GM23338 (cell line): ENCODE results near the gene THSD4. TPM values are rescaled to one million over a fixed set of nuclear protein-coding genes. Genes with fewer than 3 reads are reported as not detected.

Source experiments
- ATAC-seq: fragments of 200-7000 bp; cut with Tn5 transposase; 3 replicates; pipeline ENCODE4 v1.9.1; 2020
- DNase-seq: peaks from one replicate; pipeline ENCODE4 v3.0.0-alpha.2; 2015; ENCODE audit warnings: low spot score
- H2AFZ ChIP-seq: fragments of 200-600 bp; sonication (generic); 2 replicates; pipeline ENCODE4 v1.8.0; 2016; ENCODE audit warnings: antibody characterized with exemption, mild to moderate bottlenecking, moderate library complexity
- H3F3A ChIP-seq: fragments of 200-600 bp; sonication (generic); replicated peaks from 2 replicates; pipeline ENCODE4 v1.8.0; 2017; ENCODE audit warnings: antibody characterized with exemption, mixed run types, low read depth
- H3K27ac ChIP-seq: fragments of 200-600 bp; sonication (generic); 2 replicates; pipeline ENCODE4 v1.6.1; 2016; ENCODE audit warnings: low read depth
- H3K27me3 ChIP-seq: fragments of 200-600 bp; sonication (generic); 2 replicates; pipeline ENCODE4 v1.8.0; 2016; ENCODE audit warnings: mild to moderate bottlenecking, mixed run types, moderate library complexity; ENCODE audit not compliant: insufficient read depth
- H3K36me3 ChIP-seq: fragments of 200-600 bp; sonication (generic); 2 replicates; pipeline ENCODE4 v1.8.0; 2016; ENCODE audit warnings: mild to moderate bottlenecking; ENCODE audit not compliant: insufficient read depth
- H3K4me1 ChIP-seq: fragments of 200-600 bp; sonication (generic); 2 replicates; pipeline ENCODE4 v1.8.0; 2016; ENCODE audit warnings: mild to moderate bottlenecking, moderate library complexity; ENCODE audit not compliant: insufficient read depth
- H3K4me2 ChIP-seq: fragments of 200-600 bp; sonication (generic); 2 replicates; pipeline ENCODE4 v1.7.1; 2017; ENCODE audit warnings: mixed run types
- H3K4me3 ChIP-seq: fragments of 200-600 bp; sonication (generic); 2 replicates; pipeline ENCODE4 v1.6.1; 2016; ENCODE audit warnings: mixed run types
- H3K79me2 ChIP-seq: fragments of 200-600 bp; sonication (generic); replicated peaks from 2 replicates; pipeline ENCODE4 v1.8.0; 2017; ENCODE audit warnings: mild to moderate bottlenecking; ENCODE audit not compliant: insufficient read depth
- H3K9me2 ChIP-seq: fragments of 200-600 bp; sonication (generic); 2 replicates; pipeline ENCODE4 v1.8.0; 2017; ENCODE audit not compliant: insufficient read depth
- H4K20me1 ChIP-seq: fragments of 200-600 bp; sonication (generic); replicated peaks from 2 replicates; pipeline ENCODE4 v1.8.0; 2017; ENCODE audit warnings: mild to moderate bottlenecking; ENCODE audit not compliant: insufficient read depth
- H3K27ac Mint-ChIP-seq: 2 replicates; pipeline ENCODE4 v1.8.0; 2020; ENCODE audit warnings: inconsistent platforms, mild to moderate bottlenecking, moderate library complexity, mixed read lengths
- H3K27me3 Mint-ChIP-seq: 3 replicates; pipeline ENCODE4 v1.8.0; 2022; ENCODE audit warnings: low read depth, mild to moderate bottlenecking, moderate library complexity, mixed read lengths, inconsistent platforms; ENCODE audit not compliant: insufficient read depth, poor library complexity
- H3K36me3 Mint-ChIP-seq: 3 replicates; pipeline ENCODE4 v1.8.0; 2021; ENCODE audit warnings: low read depth, mild to moderate bottlenecking, inconsistent platforms, moderate library complexity, mixed read lengths
- H3K4me1 Mint-ChIP-seq: 3 replicates; pipeline ENCODE4 v1.8.0; 2020; ENCODE audit warnings: mild to moderate bottlenecking, inconsistent platforms, mixed read lengths
- H3K4me3 Mint-ChIP-seq: 3 replicates; pipeline ENCODE4 v1.8.0; 2021; ENCODE audit warnings: moderate library complexity, mild to moderate bottlenecking, inconsistent platforms, mixed read lengths
- H3K9me3 Mint-ChIP-seq: 3 replicates; pipeline ENCODE4 v1.8.0; 2020; ENCODE audit warnings: moderate library complexity, mild to moderate bottlenecking, inconsistent platforms, mixed read lengths
- CREB1 ChIP-seq: fragments of 250-450 bp; sonication (Bioruptor Pico); IDR thresholded peaks from 2 replicates; pipeline ENCODE4 v1.5.0; 2020; ENCODE audit warnings: low read depth, mild to moderate bottlenecking, moderate library complexity
- EZH2 ChIP-seq: fragments of 200-600 bp; sonication (generic); IDR thresholded peaks from one replicate; pipeline ENCODE4 v1.8.0; 2017; ENCODE audit warnings: antibody characterized with exemption, mild to moderate bottlenecking, low read depth; ENCODE audit not compliant: unreplicated experiment
- EZH2phosphoT487 ChIP-seq: fragments of 200-600 bp; sonication (generic); IDR thresholded peaks from one replicate; pipeline ENCODE4 v1.8.1; 2018; ENCODE audit warnings: antibody characterized with exemption; ENCODE audit not compliant: unreplicated experiment
- JUNB ChIP-seq: IDR thresholded peaks from one replicate; pipeline ENCODE4 v1.6.1; 2016; ENCODE audit warnings: antibody characterized with exemption; ENCODE audit not compliant: unreplicated experiment
- NANOG ChIP-seq: IDR thresholded peaks from 2 replicates; pipeline ENCODE4 v1.6.1; 2016; ENCODE audit warnings: antibody characterized with exemption, borderline replicate concordance
- POLR2AphosphoS5 ChIP-seq: IDR thresholded peaks from 2 replicates; pipeline ENCODE4 v1.6.1; 2016; ENCODE audit warnings: antibody characterized with exemption, low read depth
- STAT1 ChIP-seq: IDR thresholded peaks from one replicate; pipeline ENCODE4 v1.6.1; 2016; ENCODE audit warnings: antibody characterized with exemption; ENCODE audit not compliant: unreplicated experiment
- ZNF114 ChIP-seq: fragments of 250-450 bp; sonication (Bioruptor Pico); IDR thresholded peaks from 2 replicates; pipeline ENCODE4 v1.5.0; 2020; ENCODE audit warnings: mild to moderate bottlenecking, moderate library complexity
- ZNF331 ChIP-seq: fragments of 250-450 bp; sonication (Bioruptor Pico); IDR thresholded peaks from 2 replicates; pipeline ENCODE4 v1.5.0; 2020; ENCODE audit warnings: low read depth, mild to moderate bottlenecking, moderate library complexity
- polyA plus RNA-seq: library from polyadenylated mRNA; unstranded; fragments of >200 nt; fragmentation: Nextera tagmentation; extraction: Ambion mirVana; gene quantifications from 2 replicates; pipeline ENCODE4 v1.2.1, GENCODE V29; 2016
- total RNA-seq: library from RNA; depleted of rRNA; stranded (reverse); fragments of >200 nt; shearing (Covaris generic); gene quantifications from 2 replicates; pipeline ENCODE4 v1.2.3, GENCODE V29; 2014
- TF ChIP-seq, protein P1 (sequence below): fragments of 250-450 bp; sonication (Bioruptor Pico); IDR thresholded peaks from 2 replicates; pipeline ENCODE4 v1.5.0; 2020; ENCODE audit warnings: mild to moderate bottlenecking, moderate library complexity
- TF ChIP-seq, protein P2 (sequence below): IDR thresholded peaks from one replicate; pipeline ENCODE4 v1.6.1; 2018; ENCODE audit warnings: antibody characterized with exemption; ENCODE audit not compliant: unreplicated experiment
- TF ChIP-seq, protein P3 (sequence below), 2 experiments: fragments of 200-600 bp in 1 of 2; sonication (generic) in 1 of 2; conservative IDR thresholded peaks; 2 replicates each; pipeline versions ENCODE4 v1.5.1 to v1.6.1; 2016 to 2017; ENCODE audit warnings: antibody characterized with exemption in 2 of 2, low read depth in 2 of 2, mild to moderate bottlenecking in 2 of 2, moderate library complexity in 1 of 2

THSD4 gene
- total and polyA plus RNA-seq, 2 experiments from 2014 or later, result 2.0 to 7.4 TPM

DNA sequence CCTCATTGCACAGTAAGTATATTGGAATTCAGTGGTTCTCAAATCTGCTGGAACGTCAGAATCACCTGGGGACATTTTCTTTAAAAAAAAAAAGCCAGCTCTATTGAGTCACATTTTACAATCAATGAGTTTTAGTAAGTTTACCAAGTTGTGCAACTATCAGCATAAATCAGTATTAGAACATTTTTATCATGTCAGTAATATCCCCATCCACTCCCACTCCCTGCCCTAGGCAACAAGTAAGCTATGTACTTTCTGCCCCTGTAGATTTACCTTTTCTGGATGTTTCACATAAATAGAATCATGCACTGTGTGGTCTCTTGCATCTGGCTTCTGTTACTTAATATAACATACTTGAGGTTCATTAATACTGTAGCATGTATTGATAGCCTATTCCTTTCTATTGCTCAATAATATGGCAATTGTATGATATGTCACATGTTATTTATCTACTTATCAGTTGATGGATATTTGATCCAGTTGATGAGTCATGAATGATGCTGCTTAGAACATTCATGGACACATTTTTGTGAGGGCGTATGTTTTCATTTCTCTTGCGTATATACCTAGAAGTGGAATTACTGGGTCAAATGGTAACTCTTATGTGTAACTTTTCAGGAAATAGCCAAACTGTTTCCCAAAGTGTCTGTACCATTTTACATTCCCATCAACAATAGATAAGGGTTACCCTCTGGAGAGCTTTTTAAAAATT is 180.5 kb downstream of the THSD4 start:
- TF ChIP-seq EZH2 (no peak), JUNB (no peak), POLR2AphosphoS5 (no peak), ZNF331 (CRISPR knock-in tag) (no peak), NANOG (no peak), ZNF114 (CRISPR knock-in tag) (no peak), EZH2phosphoT487 (no peak), STAT1 (no peak), CREB1 (CRISPR knock-in tag) (no peak)
- TF ChIP-seq, protein P1, sequence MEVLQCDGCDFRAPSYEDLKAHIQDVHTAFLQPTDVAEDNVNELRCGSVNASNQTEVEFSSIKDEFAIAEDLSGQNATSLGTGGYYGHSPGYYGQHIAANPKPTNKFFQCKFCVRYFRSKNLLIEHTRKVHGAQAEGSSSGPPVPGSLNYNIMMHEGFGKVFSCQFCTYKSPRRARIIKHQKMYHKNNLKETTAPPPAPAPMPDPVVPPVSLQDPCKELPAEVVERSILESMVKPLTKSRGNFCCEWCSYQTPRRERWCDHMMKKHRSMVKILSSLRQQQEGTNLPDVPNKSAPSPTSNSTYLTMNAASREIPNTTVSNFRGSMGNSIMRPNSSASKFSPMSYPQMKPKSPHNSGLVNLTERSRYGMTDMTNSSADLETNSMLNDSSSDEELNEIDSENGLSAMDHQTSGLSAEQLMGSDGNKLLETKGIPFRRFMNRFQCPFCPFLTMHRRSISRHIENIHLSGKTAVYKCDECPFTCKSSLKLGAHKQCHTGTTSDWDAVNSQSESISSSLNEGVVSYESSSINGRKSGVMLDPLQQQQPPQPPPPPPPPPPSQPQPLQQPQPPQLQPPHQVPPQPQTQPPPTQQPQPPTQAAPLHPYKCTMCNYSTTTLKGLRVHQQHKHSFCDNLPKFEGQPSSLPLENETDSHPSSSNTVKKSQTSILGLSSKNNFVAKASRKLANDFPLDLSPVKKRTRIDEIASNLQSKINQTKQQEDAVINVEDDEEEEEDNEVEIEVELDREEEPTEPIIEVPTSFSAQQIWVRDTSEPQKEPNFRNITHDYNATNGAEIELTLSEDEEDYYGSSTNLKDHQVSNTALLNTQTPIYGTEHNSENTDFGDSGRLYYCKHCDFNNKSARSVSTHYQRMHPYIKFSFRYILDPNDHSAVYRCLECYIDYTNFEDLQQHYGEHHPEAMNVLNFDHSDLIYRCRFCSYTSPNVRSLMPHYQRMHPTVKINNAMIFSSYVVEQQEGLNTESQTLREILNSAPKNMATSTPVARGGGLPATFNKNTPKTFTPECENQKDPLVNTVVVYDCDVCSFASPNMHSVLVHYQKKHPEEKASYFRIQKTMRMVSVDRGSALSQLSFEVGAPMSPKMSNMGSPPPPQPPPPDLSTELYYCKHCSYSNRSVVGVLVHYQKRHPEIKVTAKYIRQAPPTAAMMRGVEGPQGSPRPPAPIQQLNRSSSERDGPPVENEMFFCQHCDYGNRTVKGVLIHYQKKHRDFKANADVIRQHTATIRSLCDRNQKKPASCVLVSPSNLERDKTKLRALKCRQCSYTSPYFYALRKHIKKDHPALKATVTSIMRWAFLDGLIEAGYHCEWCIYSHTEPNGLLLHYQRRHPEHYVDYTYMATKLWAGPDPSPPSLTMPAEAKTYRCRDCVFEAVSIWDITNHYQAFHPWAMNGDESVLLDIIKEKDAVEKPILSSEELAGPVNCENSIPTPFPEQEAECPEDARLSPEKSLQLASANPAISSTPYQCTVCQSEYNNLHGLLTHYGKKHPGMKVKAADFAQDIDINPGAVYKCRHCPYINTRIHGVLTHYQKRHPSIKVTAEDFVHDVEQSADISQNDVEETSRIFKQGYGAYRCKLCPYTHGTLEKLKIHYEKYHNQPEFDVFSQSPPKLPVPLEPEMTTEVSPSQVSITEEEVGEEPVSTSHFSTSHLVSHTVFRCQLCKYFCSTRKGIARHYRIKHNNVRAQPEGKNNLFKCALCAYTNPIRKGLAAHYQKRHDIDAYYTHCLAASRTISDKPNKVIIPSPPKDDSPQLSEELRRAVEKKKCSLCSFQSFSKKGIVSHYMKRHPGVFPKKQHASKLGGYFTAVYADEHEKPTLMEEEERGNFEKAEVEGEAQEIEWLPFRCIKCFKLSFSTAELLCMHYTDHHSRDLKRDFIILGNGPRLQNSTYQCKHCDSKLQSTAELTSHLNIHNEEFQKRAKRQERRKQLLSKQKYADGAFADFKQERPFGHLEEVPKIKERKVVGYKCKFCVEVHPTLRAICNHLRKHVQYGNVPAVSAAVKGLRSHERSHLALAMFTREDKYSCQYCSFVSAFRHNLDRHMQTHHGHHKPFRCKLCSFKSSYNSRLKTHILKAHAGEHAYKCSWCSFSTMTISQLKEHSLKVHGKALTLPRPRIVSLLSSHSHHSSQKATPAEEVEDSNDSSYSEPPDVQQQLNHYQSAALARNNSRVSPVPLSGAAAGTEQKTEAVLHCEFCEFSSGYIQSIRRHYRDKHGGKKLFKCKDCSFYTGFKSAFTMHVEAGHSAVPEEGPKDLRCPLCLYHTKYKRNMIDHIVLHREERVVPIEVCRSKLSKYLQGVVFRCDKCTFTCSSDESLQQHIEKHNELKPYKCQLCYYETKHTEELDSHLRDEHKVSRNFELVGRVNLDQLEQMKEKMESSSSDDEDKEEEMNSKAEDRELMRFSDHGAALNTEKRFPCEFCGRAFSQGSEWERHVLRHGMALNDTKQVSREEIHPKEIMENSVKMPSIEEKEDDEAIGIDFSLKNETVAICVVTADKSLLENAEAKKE (CRISPR knock-in tag), result no peak
- TF ChIP-seq, protein P2, sequence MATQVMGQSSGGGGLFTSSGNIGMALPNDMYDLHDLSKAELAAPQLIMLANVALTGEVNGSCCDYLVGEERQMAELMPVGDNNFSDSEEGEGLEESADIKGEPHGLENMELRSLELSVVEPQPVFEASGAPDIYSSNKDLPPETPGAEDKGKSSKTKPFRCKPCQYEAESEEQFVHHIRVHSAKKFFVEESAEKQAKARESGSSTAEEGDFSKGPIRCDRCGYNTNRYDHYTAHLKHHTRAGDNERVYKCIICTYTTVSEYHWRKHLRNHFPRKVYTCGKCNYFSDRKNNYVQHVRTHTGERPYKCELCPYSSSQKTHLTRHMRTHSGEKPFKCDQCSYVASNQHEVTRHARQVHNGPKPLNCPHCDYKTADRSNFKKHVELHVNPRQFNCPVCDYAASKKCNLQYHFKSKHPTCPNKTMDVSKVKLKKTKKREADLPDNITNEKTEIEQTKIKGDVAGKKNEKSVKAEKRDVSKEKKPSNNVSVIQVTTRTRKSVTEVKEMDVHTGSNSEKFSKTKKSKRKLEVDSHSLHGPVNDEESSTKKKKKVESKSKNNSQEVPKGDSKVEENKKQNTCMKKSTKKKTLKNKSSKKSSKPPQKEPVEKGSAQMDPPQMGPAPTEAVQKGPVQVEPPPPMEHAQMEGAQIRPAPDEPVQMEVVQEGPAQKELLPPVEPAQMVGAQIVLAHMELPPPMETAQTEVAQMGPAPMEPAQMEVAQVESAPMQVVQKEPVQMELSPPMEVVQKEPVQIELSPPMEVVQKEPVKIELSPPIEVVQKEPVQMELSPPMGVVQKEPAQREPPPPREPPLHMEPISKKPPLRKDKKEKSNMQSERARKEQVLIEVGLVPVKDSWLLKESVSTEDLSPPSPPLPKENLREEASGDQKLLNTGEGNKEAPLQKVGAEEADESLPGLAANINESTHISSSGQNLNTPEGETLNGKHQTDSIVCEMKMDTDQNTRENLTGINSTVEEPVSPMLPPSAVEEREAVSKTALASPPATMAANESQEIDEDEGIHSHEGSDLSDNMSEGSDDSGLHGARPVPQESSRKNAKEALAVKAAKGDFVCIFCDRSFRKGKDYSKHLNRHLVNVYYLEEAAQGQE, result no peak
- TF ChIP-seq, protein P3, sequence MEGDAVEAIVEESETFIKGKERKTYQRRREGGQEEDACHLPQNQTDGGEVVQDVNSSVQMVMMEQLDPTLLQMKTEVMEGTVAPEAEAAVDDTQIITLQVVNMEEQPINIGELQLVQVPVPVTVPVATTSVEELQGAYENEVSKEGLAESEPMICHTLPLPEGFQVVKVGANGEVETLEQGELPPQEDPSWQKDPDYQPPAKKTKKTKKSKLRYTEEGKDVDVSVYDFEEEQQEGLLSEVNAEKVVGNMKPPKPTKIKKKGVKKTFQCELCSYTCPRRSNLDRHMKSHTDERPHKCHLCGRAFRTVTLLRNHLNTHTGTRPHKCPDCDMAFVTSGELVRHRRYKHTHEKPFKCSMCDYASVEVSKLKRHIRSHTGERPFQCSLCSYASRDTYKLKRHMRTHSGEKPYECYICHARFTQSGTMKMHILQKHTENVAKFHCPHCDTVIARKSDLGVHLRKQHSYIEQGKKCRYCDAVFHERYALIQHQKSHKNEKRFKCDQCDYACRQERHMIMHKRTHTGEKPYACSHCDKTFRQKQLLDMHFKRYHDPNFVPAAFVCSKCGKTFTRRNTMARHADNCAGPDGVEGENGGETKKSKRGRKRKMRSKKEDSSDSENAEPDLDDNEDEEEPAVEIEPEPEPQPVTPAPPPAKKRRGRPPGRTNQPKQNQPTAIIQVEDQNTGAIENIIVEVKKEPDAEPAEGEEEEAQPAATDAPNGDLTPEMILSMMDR (conservative IDR thresholded peaks at IDR 0.05; ENCODE audit: low read depth in 2 of 2), result no peak
- Histone ChIP-seq H3K9me2 (peaks cover 3% of the 10 kb centered on the region; the same call in 1 of the 2 replicates), H3K79me2 (no peaks in the 10 kb centered on the region), H3K4me2 (no peak overlapping the region), H3F3A (no peaks in the 10 kb centered on the region), H3K27ac (no peak overlapping the region), H3K4me3 (no peak overlapping the region), H3K27me3 (no peaks in the 10 kb centered on the region), H3K4me1 (no peaks in the 10 kb centered on the region; the same call in 1 of the 2 replicates), H3K36me3 (no peaks in the 10 kb centered on the region), H2AFZ (no peak overlapping the region), H4K20me1 (no peaks in the 10 kb centered on the region)
- Mint-ChIP-seq H3K36me3 (peaks cover 2% of the 10 kb centered on the region; the same call in 1 of the 3 replicates), H3K4me1 (no peaks in the 10 kb centered on the region; the same call in 2 of the 3 replicates), H3K27me3 (no peaks in the 10 kb centered on the region), H3K9me3 (no peaks in the 10 kb centered on the region), H3K4me3 (no peak overlapping the region), H3K27ac (no peak overlapping the region)
- DNase-seq, result no peak
- ATAC-seq, result no peak
